PFSK-1 (cell line): ENCODE measurements around the gene SLC24A3.

Experiments
- FOXP2 ChIP-seq: optimal IDR thresholded peaks from 2 replicates; pipeline ENCODE3; 2011; ENCODE audit warnings: borderline replicate concordance, control low read depth, inconsistent platforms; ENCODE audit not compliant: insufficient read depth; ENCODE audit errors: extremely low read length, extremely low read depth
- POLR2AphosphoS5 ChIP-seq: IDR thresholded peaks from 2 replicates; pipeline ENCODE4 v1.6.1; 2012; ENCODE audit warnings: low read depth, mild to moderate bottlenecking, control low read depth, low read length, moderate library complexity
- SIN3A ChIP-seq: IDR thresholded peaks from 2 replicates; pipeline ENCODE4 v1.6.1; 2012; ENCODE audit warnings: mild to moderate bottlenecking, low read length, moderate library complexity, borderline replicate concordance; ENCODE audit not compliant: insufficient read depth
- TAF1 ChIP-seq: IDR thresholded peaks from 2 replicates; pipeline ENCODE4 v1.6.1; 2012; ENCODE audit warnings: low read length, control low read depth, borderline replicate concordance; ENCODE audit not compliant: insufficient read depth
- TF ChIP-seq, protein P1 (sequence below), 2 experiments: IDR thresholded peaks; 2 replicates each; pipeline versions ENCODE4 v1.6.1 to v1.8.0; 2011 to 2012; ENCODE audit warnings: low read depth in 2 of 2, low read length in 2 of 2, control low read depth in 1 of 2, inconsistent platforms in 1 of 2, mild to moderate bottlenecking in 1 of 2, moderate library complexity in 1 of 2; ENCODE audit not compliant: insufficient read depth in 1 of 2

DNA sequence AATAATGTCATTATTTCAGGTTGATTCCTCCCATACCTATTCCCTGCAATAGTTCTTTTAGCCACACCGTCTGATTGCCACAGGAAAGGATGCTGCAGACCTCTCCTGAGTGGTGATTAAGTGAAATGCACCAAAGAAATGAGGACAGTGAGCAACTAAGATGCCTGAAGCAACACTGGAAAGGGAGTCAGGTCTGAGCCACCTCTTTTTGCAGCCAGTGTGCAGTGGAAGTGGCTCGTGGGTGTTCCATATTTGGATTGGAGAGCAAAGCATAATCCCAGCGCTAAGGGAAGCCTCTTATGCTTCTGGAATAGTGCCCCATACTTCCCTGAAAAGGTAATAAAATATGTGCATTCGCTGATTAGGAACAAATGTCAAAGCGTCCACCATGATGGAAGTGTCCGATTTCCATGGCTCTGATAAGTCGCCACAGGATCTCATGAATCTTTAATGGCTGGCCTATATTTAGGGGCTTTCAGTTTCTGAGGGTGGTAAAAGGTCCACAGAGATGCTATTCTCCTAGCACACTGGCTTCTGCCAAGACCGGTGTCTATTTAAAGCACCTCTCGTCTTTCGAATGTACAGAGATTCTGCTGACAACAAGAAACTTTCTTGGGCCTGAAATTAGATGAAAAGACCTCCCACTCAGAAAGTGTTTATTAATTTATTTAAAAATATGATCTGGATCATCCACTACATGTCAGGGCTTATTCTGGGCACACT lies 253.9 kb downstream of the SLC24A3 start:
- TF ChIP-seq TAF1 = no peak
- TF ChIP-seq, protein P1, sequence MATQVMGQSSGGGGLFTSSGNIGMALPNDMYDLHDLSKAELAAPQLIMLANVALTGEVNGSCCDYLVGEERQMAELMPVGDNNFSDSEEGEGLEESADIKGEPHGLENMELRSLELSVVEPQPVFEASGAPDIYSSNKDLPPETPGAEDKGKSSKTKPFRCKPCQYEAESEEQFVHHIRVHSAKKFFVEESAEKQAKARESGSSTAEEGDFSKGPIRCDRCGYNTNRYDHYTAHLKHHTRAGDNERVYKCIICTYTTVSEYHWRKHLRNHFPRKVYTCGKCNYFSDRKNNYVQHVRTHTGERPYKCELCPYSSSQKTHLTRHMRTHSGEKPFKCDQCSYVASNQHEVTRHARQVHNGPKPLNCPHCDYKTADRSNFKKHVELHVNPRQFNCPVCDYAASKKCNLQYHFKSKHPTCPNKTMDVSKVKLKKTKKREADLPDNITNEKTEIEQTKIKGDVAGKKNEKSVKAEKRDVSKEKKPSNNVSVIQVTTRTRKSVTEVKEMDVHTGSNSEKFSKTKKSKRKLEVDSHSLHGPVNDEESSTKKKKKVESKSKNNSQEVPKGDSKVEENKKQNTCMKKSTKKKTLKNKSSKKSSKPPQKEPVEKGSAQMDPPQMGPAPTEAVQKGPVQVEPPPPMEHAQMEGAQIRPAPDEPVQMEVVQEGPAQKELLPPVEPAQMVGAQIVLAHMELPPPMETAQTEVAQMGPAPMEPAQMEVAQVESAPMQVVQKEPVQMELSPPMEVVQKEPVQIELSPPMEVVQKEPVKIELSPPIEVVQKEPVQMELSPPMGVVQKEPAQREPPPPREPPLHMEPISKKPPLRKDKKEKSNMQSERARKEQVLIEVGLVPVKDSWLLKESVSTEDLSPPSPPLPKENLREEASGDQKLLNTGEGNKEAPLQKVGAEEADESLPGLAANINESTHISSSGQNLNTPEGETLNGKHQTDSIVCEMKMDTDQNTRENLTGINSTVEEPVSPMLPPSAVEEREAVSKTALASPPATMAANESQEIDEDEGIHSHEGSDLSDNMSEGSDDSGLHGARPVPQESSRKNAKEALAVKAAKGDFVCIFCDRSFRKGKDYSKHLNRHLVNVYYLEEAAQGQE (IDR thresholded peaks at IDR 0.05; ENCODE audit: insufficient read depth in 1 of 2, low read depth in 2 of 2, low read length in 2 of 2) = no peak
- TF ChIP-seq POLR2AphosphoS5 = no peak
- no peak for TF ChIP-seq SIN3A
- TF ChIP-seq FOXP2 = no peak
